Testis (tissue), 3 donors: ENCODE data around the gene SEMA3G. TPM values are rescaled to one million over a fixed set of nuclear protein-coding genes. Genes with fewer than 3 reads are reported as not detected.

Experiments
- DNase-seq: peaks from one replicate; pipeline ENCODE4 v3.0.0-alpha.2; 2019
- H3K27ac ChIP-seq, 2 donors: fragments of 200-600 bp; sonication (generic); one replicate each; pipeline ENCODE4 v1.5.1; 2019
- H3K27me3 ChIP-seq: fragments of 200-600 bp; sonication (generic); one replicate; pipeline ENCODE4 v1.5.1; 2019
- H3K36me3 ChIP-seq: fragments of 200-600 bp; sonication (generic); one replicate; pipeline ENCODE4 v1.5.1; 2017; ENCODE audit warnings: low read depth; ENCODE audit errors: missing control alignments
- H3K4me1 ChIP-seq: fragments of 200-600 bp; sonication (generic); one replicate; pipeline ENCODE4 v1.5.1; 2019
- H3K4me3 ChIP-seq, 2 donors: fragments of 200-600 bp; sonication (generic); one replicate each; pipeline ENCODE4 v1.5.1; 2017 to 2019
- H3K9me3 ChIP-seq: fragments of 200-600 bp; sonication (generic); one replicate; pipeline ENCODE4 v1.5.1; 2017
- CTCF ChIP-seq, 3 experiments: fragments of 450-650 bp in 2 of 3; fragments of 200-600 bp in 1 of 3; sonication (generic) in 1 of 3; IDR thresholded peaks; one replicate each; pipeline ENCODE4 v1.5.1; 2016 to 2019; ENCODE audit warnings: antibody characterized with exemption in 3 of 3, mild to moderate bottlenecking in 2 of 3, moderate library complexity in 1 of 3
- POLR2A ChIP-seq: fragments of 450-650 bp; IDR thresholded peaks from one replicate; pipeline ENCODE4 v1.6.1; 2017; ENCODE audit warnings: antibody characterized with exemption, mild to moderate bottlenecking, moderate library complexity
- WGBS, 2 donors: methylation state at CpG; one replicate each; pipeline ENCODE4 v1.1.5; 2018; 5-methylcytosine and 5-hydroxymethylcytosine counted together
- intact Hi-C: fragments of 100-400 bp; cut with DNase I; formaldehyde crosslinking; loops from one replicate; pipeline ENCODE4 v1.15.1; 2023; ENCODE audit warnings: low total_unique reads
- polyA plus RNA-seq: library from polyadenylated mRNA; stranded (reverse); fragments of 350-450 nt; fragmentation: Illumina TruSeq; extraction: RNeasy Lipid Tissue Mini Kit (QIAGEN cat#74804); gene quantifications from one replicate; pipeline ENCODE4 v1.2.3, GENCODE V29; 2014; ENCODE audit warnings: low read depth, low replicate concordance; ENCODE audit not compliant: insufficient read depth
- total RNA-seq, 2 donors: library from RNA; depleted of rRNA; stranded (reverse); fragments of >200 nt; gene quantifications; one replicate each; pipeline ENCODE4 v1.2.3, GENCODE V29; 2016

The SEMA3G gene
- total and polyA plus RNA-seq, 3 donors from 2014 or later, result 1.7 to 3.1 (median 2.1) TPM

GRCh38 chr3:52431459-52432223 is 13.3 kb downstream of the SEMA3G start:
- H3K27ac ChIP-seq, result no peak overlapping the region
- 77 to 79% methylated on average over 10 of the region's 10 CpGs for WGBS, 2 donors
- H3K4me1 ChIP-seq, result peaks cover 20% of the 10 kb centered on the region
- DNase-seq, result no peak
- H3K36me3 ChIP-seq, result no peaks in the 10 kb centered on the region
- intact Hi-C loops, result no loop called here
- H3K27me3 ChIP-seq, result no peaks in the 10 kb centered on the region
- no peak for TF ChIP-seq POLR2A
- no peak for TF ChIP-seq CTCF (IDR thresholded peaks at IDR 0.05)
- H3K4me3 ChIP-seq, result no peak overlapping the region
- H3K9me3 ChIP-seq, result no peaks in the 10 kb centered on the region

GRCh38 chr3:52430416-52430810 is 14.5 kb downstream of the SEMA3G start:
- TF ChIP-seq POLR2A (no peak), CTCF (IDR thresholded peaks at IDR 0.05) (no peak)
- Histone ChIP-seq H3K4me1 (peaks cover 20% of the 10 kb centered on the region), H3K36me3 (no peaks in the 10 kb centered on the region), H3K9me3 (no peaks in the 10 kb centered on the region), H3K27ac (no peak overlapping the region), H3K4me3 (no peak overlapping the region), H3K27me3 (no peaks in the 10 kb centered on the region)
- 87 to 98% methylated on average over 9 of the region's 9 CpGs for WGBS, 2 donors
- intact Hi-C loops, result no loop called here
- DNase-seq, result no peak

GRCh38 chr3:52429779-52430415 is 15.0 kb downstream of the SEMA3G start:
- H3K4me1 ChIP-seq, result peaks cover 20% of the 10 kb centered on the region
- intact Hi-C loops, result no loop called here
- WGBS, 2 donors, result 84 to 90% methylated on average over 5 to 7 of the region's 7 CpGs
- TF ChIP-seq POLR2A (no peak), CTCF (IDR thresholded peaks at IDR 0.05) (no peak)
- no peak for DNase-seq
- no peaks in the 10 kb centered on the region for H3K9me3 ChIP-seq
- H3K27me3 ChIP-seq, result no peaks in the 10 kb centered on the region
- H3K36me3 ChIP-seq, result no peaks in the 10 kb centered on the region
- H3K4me3 ChIP-seq, result no peak overlapping the region
- H3K27ac ChIP-seq, result no peak overlapping the region

- H3K27me3 ChIP-seq, result no peaks in the 10 kb centered on the region
- H3K9me3 ChIP-seq, result no peaks in the 10 kb centered on the region
- TF ChIP-seq CTCF (IDR thresholded peaks at IDR 0.05) (no peak), POLR2A (no peak)
- 49 to 66% methylated on average over 2 to 3 of the region's 3 CpGs for WGBS, 2 donors
- H3K4me3 ChIP-seq, result no peak overlapping the region
- DNase-seq, result no peak
- no peak overlapping the region for H3K27ac ChIP-seq
- H3K4me1 ChIP-seq, result peaks cover 20% of the 10 kb centered on the region
- no peaks in the 10 kb centered on the region for H3K36me3 ChIP-seq
- intact Hi-C loops, result no loop called here
These were observed 15.9 kb downstream of the SEMA3G start for GRCh38 chr3:52429031-52429430.
